Right renal cortex interstitium (tissue), 3 donors: ENCODE results near the gene SELP. TPM values are rescaled to one million over a fixed set of nuclear protein-coding genes. Genes with fewer than 3 reads are reported as not detected.
"Not testable (repeated sequence)": the region's sequence is repeated elsewhere in the genome, so short reads cannot be mapped to it uniquely, and the experiment has no call there.

ENCODE experiments used
- DNase-seq, 3 donors: peaks; one replicate each; pipeline ENCODE4 v3.0.0-alpha.2; 2013; ENCODE audit warnings: low read depth in 3 of 3, low spot score in 2 of 3
- polyA plus RNA-seq, 3 donors: library from polyadenylated mRNA; unstranded; fragments of 120-200 nt; gene quantifications; one replicate each; pipeline ENCODE4 v1.2.1, GENCODE V29; 2013; ENCODE audit not compliant: insufficient read length in 3 of 3

Gene SELP
- polyA plus RNA-seq: 1 to 10 TPM; 5.4 to 9.5 (median 6.5) TPM

- no peak for DNase-seq
These were observed at the start of gene SELP for GRCh38 chr1:169630006-169630405. SELP (minus strand) TSS chr1:169630124; CDS start chr1:169630074, 50 bp downstream.

GRCh38 chr1:169679692-169680091 is 49.8 kb upstream of the SELP start:
- no peak for DNase-seq

DNA sequence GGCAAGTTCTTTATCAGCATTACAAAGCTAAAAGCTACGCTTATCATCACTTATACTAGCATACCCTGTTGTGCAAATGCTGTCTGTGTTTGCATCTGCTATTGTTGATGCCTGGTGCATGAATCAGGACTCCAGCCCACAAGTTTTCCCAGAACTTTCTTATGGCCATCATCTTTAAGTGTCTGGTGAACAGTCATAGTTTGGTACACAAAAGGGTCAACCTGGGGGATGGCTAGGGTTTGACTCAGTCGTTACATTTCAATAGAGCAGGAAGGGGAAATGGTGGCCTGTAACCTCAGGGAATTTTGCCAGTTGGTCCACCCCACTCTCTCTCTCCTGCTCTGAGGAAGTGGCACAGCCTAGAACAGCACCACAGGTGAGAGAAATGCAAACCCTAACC is 46.1 kb upstream of the SELP start:
- no peak for DNase-seq

DNA sequence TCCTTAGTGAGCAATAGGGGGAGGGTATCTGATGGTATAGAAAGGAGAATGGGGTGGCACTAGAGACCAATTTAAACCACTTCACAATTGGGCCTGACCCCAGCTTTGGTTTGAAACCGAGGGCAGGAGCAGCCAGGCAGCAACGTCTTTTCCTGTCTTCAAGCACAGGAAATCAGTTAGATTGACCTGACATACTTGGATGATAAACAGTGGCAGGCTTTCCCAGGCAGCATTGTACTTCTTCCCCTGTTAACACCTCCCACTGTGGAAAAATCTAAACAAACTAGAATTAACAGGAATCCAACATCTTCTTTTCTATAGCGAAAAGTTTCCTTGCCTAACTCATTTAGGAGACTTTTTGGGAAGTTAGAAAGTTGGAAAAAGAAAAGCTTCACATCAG is 40.9 kb upstream of the SELP start:
- no peak for DNase-seq

- not testable (repeated sequence) for DNase-seq
These were observed 40.3 kb upstream of the SELP start for GRCh38 chr1:169670244-169670643.

GRCh38 chr1:169667699-169668596 is 38.0 kb upstream of the SELP start:
- DNase-seq: not testable (repeated sequence)

- DNase-seq: not testable (repeated sequence)
These were observed 37.3 kb upstream of the SELP start for GRCh38 chr1:169667227-169667639.

- DNase-seq: not testable (repeated sequence)
These were observed 32.8 kb upstream of the SELP start for GRCh38 chr1:169662680-169663079.

GRCh38 chr1:169661066-169661465 is 31.1 kb upstream of the SELP start:
- not testable (repeated sequence) for DNase-seq

GRCh38 chr1:169658777-169659176 is 28.9 kb upstream of the SELP start:
- not testable (repeated sequence) for DNase-seq

- no peak for DNase-seq
These were observed 23.9 kb upstream of the SELP start for GRCh38 chr1:169653873-169654272.

GRCh38 chr1:169651035-169651434 is 21.1 kb upstream of the SELP start:
- no peak for DNase-seq

GRCh38 chr1:169650551-169650950 is 20.6 kb upstream of the SELP start:
- DNase-seq: no peak

DNA sequence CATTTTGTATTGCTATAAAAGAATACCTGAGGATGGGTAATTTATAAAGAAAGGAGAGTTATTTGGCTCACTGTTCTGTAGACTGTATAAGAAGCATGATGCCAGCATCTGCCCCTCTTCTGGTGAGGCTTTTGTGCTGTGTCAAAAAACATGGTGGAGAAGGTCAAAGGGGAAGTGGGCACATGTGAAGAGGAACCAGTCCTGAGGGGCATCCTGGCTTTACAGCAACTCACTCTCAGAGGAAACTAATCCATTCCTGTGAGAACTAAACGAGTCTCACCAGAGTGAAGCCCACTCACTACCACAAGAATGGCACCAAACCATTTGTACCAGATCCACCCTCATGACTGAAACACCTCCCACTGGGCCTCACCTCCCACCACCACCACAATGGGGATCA is 18.8 kb upstream of the SELP start:
- DNase-seq: no peak

- DNase-seq: no peak
These were observed 18.3 kb upstream of the SELP start for GRCh38 chr1:169648187-169648586.

- DNase-seq: no peak
These were observed 17.6 kb upstream of the SELP start for GRCh38 chr1:169647512-169647911.

- no peak for DNase-seq
These were observed 14.4 kb upstream of the SELP start for GRCh38 chr1:169644297-169644696.

- DNase-seq: no peak
These were observed 5.0 kb upstream of the SELP start for GRCh38 chr1:169634877-169635276.

DNA sequence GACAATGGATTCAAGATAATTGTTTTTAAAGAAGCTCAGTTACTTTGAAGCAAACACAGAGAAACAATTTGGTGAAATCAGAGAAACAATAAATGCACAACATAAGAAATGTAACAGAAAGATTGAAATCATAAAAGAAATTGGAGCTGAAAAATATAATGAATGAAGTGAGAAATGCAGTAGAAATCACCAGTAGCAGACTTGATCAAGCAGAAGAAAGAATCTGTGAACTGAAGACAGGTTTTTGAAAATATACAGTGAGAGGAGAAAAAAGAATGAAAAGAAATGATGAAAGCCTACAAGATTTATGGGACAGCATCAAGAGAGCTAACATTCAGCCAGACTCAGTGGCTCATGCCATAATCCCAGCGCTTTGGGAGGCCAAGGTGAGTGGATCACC is 4.2 kb upstream of the SELP start:
- no peak for DNase-seq

DNA sequence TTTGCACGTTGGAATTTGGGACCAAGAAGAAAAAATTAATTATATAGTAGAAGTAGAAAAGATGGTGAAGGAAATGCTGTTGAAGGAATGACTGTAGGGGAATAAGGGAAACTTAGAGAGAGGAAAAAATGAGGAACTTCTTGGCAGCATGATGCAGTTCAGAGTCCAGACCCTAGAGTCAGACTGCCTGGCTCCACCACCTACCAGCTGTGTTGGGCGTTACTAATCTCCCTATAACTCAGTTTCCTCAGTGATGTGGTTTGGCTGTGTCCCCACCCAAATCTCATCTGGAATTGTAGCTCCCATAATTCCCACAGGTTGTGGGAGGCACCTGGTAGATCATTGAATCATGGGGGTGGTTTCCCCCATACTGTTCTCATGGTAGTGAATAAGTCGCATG is 1.3 kb upstream of the SELP start:
- no peak for DNase-seq

- no peak for DNase-seq
These were observed 5.0 kb downstream of the SELP start for GRCh38 chr1:169624912-169625311.

DNA sequence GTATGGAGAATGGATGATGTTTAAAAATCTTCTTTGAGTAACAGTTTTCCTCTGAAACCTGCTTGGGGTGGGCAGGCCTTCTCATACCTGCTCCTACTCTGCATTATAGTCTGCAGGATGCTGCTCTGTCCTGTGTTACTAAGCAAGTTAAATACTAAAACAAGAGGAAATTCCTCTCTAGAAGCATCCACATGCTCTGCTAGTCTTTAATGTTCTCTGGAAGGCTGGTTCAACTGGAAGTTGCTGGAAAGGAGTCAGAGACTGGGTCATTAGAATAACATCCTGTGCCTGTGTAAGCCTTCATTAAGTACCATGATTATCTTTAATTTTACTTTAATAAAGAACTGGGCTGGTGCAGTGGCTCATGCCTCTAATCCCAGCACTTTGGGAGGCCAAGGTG is 5.8 kb downstream of the SELP start:
- no peak for DNase-seq
